GM19238 (cell line): ENCODE data around the gene DMXL1.

Experiments used
- DNase-seq: peaks from one replicate; pipeline ENCODE4 v3.0.0; 2011; ENCODE audit warnings: low spot score; ENCODE audit not compliant: insufficient read length

Gene DMXL1

DNA sequence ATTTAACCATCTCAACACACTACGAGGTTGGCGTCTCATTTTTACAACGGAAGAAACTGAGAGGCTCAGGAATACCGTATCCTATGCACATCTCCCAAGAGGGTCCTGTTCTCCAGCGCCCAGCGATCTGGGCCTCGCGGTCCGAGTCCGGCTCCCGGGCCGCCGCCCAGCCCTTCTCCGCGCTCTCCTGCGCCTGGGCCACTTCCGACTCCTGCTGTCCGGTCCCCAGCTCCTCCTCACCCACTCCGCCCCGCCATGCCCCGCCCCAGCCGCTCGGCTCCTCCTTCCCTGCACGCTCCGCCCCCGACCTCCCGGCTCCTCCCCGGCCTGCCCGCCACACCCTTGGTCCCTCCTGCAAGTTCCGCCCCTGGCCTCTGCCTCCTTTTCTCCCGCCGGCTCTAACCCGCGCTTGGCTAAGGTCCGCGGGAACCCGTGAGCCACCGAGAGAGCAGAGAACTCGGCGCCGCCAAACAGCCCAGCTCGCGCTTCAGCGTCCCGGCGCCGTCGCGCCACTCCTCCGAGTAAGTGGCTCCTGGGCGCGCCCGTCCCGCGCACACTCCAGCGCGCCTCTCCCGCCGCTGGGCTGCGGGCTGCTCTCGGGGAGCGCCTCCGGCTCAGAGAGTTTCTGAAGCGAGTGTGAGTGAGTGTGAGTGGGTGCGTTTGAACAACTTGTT, 197.6 kb downstream of the DMXL1 start:
- peak; percentile 79 for DNase-seq

DNA sequence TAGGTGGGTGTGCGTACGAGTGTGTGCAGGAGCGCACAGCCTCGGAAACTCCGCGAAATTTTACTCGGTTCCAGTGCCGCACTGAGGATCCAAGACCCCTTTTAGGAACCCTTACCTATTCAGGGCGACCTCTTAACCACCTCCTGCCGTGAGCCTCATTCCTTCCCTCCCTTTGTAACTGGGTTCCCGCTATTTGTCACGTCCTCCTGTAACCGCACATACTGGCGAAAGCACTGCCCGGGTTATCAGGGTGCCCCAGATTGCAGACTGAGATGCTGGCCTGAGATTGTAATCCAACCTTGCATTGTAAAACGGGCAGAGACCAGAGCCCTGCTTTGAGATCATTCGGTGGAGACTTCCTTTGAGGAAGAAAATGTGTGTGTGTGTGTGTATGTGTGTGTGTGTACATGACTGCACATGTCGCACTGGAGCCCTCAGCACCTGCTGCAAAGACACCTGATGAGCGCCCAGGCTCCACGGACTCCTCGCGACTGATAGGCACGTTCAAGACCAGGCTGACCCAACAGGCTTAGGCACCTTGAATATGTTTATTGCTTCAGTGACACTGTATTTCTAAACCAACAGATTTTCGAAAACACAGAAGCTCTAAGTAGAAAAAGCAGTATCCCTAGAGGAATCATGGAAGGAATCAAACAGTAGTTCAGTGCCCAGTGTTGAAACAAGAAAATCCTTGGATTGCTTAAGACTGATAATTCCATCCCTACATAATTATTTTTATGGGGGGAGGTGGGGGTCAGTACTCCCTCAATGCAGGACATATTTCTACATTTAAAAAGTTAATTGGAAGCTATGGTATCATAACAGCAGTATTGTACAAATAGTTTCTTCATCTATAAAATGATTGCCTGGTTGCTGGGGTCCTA, 198.4 kb downstream of the DMXL1 start:
- no peak for DNase-seq

DNA sequence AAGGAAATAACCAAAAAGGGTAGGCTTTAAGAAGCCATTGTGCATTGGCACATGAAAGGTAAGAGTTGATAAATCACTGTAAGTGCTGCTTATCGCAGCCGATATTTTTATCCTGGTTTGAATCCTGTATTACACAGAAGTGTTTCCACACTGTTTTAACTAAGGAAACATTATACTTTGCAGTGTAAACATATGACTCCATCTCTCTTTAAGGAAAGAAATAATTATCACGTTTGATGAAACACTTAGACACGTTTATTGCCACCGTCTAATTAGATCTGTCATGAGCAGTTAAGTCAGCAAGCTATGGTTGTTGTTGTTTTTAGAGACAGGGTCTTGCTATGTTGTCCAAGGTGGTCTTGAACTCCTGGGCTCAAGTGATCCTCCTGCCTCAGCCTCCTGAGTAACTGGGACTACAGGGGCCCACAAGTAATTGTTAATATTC, 199.3 kb downstream of the DMXL1 start:
- no peak for DNase-seq

DNA sequence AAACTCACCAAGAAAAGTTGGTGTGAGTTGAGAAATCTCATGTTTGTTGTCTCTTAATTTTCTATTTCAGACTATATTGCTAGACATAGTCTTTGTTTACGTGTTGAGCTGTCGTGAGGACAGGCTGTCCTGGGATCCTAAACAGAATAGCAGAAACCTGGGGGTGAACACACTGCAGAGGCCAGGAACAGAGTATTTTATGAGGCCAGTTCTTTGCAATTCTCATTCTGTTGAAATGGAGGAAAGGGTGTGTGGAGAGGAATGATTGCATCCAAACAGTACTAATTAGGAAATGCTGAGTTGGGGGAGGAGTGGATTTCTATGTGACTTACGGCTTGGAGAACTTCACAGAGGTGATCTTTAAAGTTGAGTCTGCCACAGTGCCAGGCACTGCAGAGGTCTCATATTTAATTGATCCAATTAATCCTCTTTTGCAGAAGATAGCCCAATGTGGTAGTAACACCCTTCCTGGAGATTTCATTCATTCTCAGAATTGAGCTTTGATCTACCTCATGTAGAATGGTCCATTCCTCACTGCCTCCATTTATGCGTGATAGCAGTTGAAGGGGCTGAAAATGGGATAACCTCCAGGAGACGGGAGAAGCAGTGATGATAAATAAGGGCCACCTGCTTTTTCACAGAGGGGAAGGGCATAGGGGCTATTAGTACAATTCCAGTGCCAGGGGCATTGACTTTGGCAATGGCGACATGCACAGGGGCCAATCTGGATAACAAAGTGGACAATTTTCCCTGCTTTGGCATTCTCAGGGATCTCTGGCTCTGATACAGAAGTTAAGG, 200.3 kb downstream of the DMXL1 start:
- no peak for DNase-seq

DNA sequence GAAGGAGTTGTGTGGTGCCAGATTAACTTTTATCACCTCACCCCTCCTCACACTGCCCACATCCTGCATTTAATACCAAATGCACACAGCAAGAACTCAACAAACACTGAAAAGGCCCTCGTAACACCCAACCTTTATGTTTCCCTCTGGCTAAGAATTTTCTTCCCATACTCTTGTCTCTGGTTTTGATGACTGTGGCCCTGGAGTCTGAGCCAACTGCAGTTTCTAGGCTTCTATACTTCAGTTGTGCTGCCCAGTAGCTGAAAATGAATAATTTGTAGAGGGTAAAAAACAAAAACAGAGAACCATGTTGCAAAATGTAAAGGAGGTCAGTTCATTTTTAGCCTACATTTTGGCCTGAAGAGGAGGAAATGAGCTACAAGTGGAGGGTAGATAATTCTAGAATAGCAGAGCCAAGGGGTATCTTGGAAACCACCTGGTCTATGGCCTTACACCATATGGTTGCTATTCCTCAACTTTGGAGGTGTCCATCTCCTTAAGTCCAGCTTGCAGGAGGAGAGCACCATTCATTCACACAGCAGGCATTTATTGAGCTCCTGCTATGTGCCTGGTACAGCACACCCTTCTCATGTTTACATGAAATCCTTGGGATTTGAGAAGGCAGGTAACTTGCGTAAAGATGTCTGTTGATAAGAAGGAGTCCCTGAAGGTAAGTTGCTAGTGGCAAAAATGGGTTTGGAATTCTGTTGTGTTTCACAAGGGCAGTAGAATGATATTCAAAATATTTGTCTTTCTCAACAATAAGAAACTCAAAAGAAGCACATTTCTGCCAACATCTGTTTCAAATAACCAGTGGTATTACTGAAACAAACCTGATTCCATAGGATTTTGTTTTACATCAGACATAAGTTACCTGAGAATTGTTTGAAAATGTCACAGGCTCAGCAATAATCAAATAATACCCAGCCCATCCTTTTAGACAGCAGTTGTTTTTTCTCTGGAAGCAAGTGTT, 201.2 kb downstream of the DMXL1 start:
- no peak for DNase-seq

DNA sequence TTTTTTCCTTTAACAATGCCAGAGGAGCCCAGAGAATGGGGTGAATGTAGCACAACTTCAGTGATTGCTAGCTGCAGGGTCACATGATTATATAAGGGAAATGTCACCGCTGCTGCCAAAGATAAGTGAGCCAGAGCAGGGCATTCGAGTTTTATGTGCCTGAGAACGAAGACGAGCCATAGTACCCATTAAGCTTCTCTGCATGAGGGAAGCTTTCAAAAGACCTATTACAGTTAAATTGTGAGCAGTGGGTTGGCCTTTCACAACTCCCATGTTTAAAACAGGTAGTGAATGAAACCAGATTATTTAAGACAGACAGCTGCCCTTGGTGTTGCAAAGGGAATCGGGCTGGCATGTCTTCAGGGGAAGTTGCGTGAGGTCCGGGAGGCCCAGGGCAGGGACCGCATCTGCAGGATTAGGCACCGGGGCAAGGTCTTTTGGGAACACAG, 202.5 kb downstream of the DMXL1 start:
- DNase-seq, result no peak

DNA sequence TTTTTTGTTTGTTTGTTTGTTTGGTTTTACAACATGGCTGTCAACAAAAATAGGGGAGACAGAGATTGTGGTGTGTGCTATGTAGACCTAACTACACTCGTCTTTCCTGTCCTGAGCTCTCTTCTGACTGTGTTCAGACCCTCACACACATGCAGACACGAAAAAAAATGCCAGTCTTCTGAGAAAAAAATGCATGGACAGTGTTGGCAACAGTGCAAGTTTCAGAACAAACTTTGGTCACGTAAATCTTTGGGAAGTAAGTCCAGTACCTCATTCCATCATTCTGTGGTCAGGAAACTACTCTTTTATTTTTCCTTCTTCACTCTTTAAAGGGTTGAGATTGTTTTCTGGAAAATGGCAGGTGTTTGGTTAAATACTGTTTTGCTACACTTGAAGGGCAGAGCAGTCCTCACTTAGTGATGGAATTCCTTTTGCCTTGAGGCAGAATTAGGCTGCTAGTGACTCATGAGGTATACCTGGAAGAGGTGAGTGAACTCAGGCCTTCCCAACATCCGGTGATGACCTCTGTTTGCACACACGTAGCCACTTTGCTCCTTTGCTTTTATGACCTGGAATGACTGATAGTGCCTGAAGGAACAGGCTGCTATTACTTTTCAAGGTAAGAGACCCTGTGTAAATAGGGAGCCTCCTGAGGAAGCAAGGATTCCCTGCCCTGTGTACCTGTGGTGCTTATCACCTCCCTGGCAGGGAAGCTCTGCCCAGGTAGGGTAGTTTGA, 203.3 kb downstream of the DMXL1 start:
- DNase-seq, result no peak

DNA sequence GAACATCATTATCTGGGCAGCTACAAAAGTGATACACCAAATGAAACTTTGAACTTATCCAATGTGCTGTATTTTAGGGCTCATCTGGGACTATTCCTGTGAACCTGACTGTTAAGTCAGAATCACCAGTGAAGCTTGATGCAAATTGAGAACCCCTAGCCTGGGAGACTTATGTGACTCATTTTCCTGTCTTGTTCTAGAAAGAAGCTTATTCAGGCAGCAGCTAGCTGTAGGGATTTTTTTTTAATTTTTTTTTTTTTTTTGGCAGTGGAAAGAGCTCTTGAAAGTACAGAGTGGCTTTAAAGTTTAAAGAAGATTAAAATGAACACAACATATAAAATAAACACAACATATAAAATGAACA, 203.9 kb downstream of the DMXL1 start:
- DNase-seq, result no peak

DNA sequence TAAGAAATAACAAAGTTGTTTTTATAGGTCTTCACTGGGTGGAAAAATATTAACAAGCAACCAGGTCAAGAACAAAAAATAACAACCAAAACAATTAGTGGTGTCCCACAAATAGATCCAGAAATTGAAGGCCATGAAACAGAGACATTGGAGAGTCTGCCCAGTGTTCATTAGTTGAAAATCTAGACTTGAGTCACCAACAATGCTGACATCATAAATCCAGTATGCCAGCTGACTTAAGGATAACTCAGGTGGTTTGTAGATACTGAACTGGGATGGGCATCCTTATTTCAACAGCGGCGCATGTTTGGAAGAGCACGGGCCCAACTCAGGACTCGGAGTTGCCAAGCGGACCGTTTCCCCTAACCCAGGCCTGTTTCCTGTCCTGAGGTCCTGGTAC, 204.3 kb downstream of the DMXL1 start:
- DNase-seq, result no peak

DNA sequence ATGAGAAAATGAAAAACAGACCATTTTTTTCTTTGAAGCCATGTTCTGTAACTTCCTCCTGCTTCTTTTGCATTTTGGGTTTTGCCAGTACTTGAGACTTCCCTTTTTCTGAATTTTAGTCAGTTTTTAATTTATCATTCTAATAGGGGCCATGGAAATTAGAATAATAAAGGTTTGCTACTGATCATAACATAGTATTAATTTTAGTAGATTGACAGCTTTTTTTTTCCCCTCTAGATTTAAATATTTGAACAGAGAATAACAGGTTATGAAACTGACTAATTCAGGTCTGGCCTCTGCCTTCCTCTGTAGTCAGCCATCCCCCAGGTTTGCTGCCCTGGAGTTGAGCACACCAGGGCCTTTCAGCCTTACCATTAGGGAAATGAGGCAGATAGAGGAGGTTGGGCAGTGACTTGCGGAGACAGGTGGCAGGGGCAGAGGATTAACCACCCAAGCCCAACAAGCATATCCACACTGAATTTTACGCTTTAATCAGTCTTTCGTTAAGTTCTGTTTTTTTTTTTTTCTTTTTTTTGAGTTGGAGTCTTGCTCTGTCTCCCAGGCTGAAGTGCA, 204.8 kb downstream of the DMXL1 start:
- DNase-seq, result peak; percentile 42

DNA sequence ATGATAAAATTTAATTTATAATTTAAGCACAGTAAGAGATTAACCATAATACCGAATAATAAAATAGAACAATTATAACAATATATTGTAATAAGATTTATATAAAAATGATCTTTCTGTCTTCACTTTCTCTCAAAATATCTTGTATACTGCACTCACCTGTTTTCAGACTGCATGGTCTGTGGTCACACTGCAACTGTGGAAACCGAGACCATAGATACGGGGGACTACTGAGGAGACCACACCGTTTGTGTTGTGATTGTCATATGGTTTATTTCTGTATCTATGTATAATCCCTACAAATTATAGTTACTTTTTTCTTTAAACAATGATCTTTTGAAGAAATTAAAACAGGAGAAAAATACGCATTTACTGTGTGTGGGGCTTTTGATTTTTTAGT, 206.1 kb downstream of the DMXL1 start:
- no peak for DNase-seq

DNA sequence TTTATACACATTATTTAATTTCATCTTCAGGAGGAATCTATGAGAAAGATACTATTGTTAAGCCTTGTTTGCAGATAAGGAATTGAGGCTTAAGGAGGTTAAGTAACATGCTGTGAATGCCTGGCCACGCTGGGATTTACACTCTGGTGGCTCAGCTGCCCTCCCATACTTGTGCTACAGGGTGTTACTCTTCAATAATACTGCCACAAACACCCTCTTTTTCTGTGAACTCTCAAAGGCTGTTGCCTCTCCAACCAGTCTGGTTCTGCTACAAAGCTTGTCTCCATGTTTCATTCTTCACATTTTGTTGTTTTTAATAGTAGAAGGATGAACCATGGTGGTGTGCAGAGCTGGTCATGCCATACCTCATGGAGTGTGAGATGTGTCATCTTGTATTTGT, 208.2 kb downstream of the DMXL1 start:
- DNase-seq, result no peak

DNA sequence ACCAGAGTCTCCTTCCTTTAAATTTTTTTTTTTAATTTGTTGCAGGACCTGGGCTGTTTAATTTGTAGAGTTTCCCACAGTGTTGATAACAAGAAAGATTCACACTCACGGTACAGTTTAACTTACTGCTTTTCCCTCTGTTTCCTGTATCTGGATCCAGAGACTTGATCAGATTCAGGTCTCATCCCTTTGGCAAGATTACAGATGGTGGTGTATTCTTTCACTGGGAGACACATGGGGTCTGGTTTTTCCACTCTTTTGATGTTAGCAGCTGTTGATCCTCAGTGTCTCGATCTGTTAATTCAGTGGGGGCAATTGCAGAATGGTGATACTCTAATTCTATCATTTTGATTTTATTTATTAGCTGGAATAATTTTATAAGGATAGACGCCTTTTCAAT, 209.5 kb downstream of the DMXL1 start:
- no peak for DNase-seq

DNA sequence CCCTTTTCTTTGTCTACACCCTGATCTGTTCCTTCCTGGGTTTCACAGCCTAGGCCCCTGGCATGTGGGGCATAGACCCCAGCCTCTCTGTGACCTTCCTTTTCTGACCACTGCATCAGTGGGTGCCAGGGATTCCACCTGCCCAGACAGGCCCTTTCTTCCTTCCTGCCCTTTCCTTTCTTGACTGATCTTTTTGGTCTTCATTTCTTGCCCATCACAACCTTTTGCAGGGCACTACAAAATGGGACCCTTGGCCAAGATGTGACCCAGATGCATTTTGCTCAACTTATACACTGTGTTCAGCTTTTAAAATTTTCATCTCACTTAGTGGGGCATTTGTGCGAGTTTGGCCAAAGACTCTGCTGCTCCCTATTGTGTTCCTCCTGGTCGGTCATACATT, 211.7 kb downstream of the DMXL1 start:
- DNase-seq, result no peak

DNA sequence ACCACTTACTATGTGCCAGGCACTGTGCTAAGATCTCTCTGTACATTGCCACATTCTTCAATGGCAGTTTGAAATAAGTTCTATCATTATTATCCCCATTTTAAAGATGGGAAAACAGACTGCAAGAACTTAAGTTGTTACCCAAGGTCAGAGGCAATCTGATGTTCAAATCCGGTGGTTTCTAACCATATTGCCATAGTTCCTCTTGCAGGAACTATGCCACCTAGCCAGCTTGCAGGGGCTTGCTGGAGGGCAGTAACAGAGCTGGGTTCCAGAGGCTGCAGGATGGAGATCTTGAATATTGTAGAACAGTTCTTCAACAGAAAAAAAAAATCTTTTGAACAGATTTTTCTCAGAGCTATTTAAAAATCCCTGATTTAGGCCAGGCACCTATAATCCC, 213.1 kb downstream of the DMXL1 start:
- DNase-seq, result no peak

DNA sequence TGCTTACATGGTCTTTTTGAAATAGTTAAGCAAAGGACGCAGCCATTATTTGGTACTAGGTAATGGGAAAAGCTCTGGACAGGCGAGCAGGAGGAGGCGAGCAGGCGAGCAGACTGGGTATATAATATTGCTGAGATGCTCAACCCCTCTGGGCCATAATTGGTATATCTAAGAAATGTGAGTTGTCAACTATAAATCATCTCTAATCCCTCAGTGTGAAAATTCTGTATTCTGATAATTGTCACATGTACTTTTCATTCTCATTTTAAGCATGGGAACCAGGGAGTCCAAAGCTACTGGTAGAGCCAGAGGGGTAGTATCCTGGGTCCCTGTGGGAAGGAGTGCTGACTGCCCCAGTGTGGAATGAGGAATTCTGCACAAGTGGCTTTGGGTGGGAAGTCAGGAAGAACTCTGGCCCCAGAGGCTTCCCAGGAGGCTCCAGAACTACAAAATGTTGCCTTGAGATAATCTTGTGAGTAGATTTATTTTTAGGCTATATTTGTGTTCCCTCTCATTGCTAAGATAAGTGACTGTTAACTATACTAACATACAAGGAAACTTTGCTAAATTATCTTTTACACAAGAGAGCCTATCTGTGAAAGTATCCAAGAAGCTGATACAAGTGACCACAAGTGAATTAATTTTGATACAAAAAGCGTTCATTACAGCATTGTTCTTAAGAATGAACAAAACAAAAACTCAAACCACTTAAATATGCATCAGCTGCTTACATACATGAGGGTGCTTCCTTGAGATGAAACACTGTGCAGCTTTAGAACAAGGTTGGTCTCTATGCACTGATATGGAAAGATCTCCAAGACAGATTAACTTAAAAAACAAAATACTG, 214.4 kb downstream of the DMXL1 start:
- no peak for DNase-seq

DNA sequence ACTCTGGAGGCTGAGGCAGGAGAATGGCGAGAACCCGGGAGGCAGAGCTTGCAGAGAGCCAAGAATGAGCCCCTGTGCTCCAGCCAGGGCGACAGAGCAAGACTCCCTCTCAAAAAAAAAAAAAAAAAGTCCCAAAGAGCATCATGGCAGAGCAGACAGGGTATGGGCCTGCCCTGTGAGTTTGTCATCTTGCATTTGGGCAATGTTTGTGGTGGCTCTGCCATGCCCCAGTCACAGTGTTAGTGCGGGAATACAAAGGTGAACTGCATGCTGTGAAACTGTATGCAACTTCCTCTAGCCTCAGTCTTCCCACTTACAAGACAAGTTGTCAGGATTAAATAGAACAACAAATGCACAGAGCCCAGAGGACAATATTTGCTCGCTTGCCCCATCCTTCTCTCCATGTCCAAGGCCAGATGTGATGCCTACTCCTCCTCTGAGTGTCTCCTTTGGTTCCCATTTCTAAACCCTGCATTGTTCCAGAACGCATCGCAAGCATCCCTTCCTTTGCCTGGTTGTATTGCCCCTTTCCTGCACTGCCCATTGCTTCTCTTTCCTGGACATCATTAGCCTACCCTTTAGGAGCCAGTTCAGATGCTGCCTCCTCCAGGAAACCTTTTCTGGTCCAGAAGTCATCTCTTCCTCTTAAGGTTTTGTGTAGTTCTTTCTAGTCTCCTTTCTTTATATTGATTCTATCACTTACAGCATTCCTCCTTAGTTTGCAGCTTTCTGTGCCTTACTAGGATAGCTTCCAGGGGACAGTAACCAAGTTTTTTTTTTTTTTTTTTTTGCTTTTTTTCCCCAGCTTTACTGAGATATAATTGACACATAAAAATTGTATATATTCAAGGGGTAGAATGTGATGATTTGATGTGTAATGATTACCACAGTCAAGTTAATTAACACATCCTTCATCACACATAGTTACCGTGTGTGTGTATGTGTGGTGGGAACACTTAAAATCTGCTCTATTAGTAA, 215.9 kb downstream of the DMXL1 start:
- no peak for DNase-seq
